HepG2 (cell line): ENCODE results near the gene CCDC57. TPM values are rescaled to one million over a fixed set of nuclear protein-coding genes. Genes with fewer than 3 reads are reported as not detected.

Experiments used
- HIVEP1 ChIP-seq: sonication (generic); formaldehyde crosslinking; IDR thresholded peaks from 2 replicates; pipeline ENCODE4 v1.4.0; 2020; ENCODE audit warnings: mild to moderate bottlenecking, missing genetic modification reagents
- PLRG1 ChIP-seq: fragments of 450-650 bp; conservative IDR thresholded peaks from 2 replicates; pipeline ENCODE4 v1.6.1; 2016
- SNAPC2 ChIP-seq: sonication (generic); formaldehyde crosslinking; IDR thresholded peaks from 2 replicates; pipeline ENCODE4 v1.8.1; 2022; ENCODE audit warnings: mild to moderate bottlenecking, missing genetic modification reagents
- SRSF4 ChIP-seq: fragments of 200-400 bp; formaldehyde crosslinking; IDR thresholded peaks from one replicate; pipeline ENCODE4 v1.6.1; 2018; ENCODE audit warnings: mild to moderate bottlenecking, low read depth, low read length, moderate library complexity; ENCODE audit not compliant: poor library complexity, severe bottlenecking
- U2AF1 ChIP-seq: fragments of 200-400 bp; formaldehyde crosslinking; optimal IDR thresholded peaks from 2 replicates; pipeline ENCODE3; 2017; ENCODE audit warnings: mild to moderate bottlenecking, low read depth, low read length
- ZNF225 ChIP-seq: sonication (generic); formaldehyde crosslinking; IDR thresholded peaks from 2 replicates; pipeline ENCODE4 v1.4.0; 2020; ENCODE audit warnings: mild to moderate bottlenecking, missing genetic modification reagents
- ZSCAN12 ChIP-seq: sonication (generic); formaldehyde crosslinking; IDR thresholded peaks from 2 replicates; pipeline ENCODE4 v1.9.0; 2021; ENCODE audit warnings: mild to moderate bottlenecking, missing genetic modification reagents
- polyA plus RNA-seq, 8 experiments: library from polyadenylated mRNA; depleted of rRNA in 3 of 8; stranded (reverse) in 7 of 8; unstranded in 1 of 8; fragments of >200 nt; fragmentation: Illumina TruSeq in 4 of 8; extraction: Trizol in 4 of 8; gene quantifications; 2 replicates each; pipeline versions ENCODE4 v1.2.1 to v1.2.3, GENCODE V29; 2011 to 2016; ENCODE audit warnings: low read depth in 4 of 8, missing spikeins in 1 of 8, mixed read lengths in 1 of 8; ENCODE audit not compliant: insufficient read depth in 1 of 8
- total RNA-seq, 5 experiments: library from RNA; depleted of rRNA; stranded (reverse); fragments of >200 nt; fragmentation: Illumina TruSeq; extraction: Trizol; gene quantifications; 2 replicates each; pipeline ENCODE4 v1.2.3, GENCODE V29; 2016; ENCODE audit warnings: low read depth in 1 of 5
- TF ChIP-seq, protein P1 (sequence below): sonication (generic); formaldehyde crosslinking; IDR thresholded peaks from 2 replicates; pipeline ENCODE4 v1.4.0; 2020; ENCODE audit warnings: missing genetic modification reagents, borderline replicate concordance
- TF ChIP-seq, protein P2 (sequence below): sonication (generic); formaldehyde crosslinking; IDR thresholded peaks from 2 replicates; pipeline ENCODE4 v1.4.0; 2020; ENCODE audit warnings: missing genetic modification reagents
- TF ChIP-seq, protein P3 (sequence below): IDR thresholded peaks from 2 replicates; pipeline ENCODE4 v1.4.0; 2020; ENCODE audit warnings: mild to moderate bottlenecking, missing genetic modification reagents
- TF ChIP-seq, protein P4 (sequence below): sonication (generic); formaldehyde crosslinking; IDR thresholded peaks from 2 replicates; pipeline ENCODE4 v1.8.1; 2023; ENCODE audit warnings: mild to moderate bottlenecking, missing genetic modification reagents
- TF ChIP-seq, protein P5 (sequence below): sonication (generic); formaldehyde crosslinking; IDR thresholded peaks from 2 replicates; pipeline ENCODE4 v1.4.0; 2020; ENCODE audit warnings: low read depth, mild to moderate bottlenecking, missing genetic modification reagents
- TF ChIP-seq, protein P6 (sequence below), 2 experiments: sonication (generic) in 1 of 2; formaldehyde crosslinking in 1 of 2; IDR thresholded peaks; 2 replicates each; pipeline versions ENCODE4 v1.4.0 to v1.6.1; 2016 to 2020; ENCODE audit warnings: borderline replicate concordance in 1 of 2, low read depth in 1 of 2, mild to moderate bottlenecking in 1 of 2, missing genetic modification reagents in 1 of 2

Gene CCDC57
- total and polyA plus RNA-seq, 2 of the 13 experiments (the other 11 are each of a cell fraction or from before 2014, with no cell fraction given) = 59.3 to 59.9 TPM

DNA sequence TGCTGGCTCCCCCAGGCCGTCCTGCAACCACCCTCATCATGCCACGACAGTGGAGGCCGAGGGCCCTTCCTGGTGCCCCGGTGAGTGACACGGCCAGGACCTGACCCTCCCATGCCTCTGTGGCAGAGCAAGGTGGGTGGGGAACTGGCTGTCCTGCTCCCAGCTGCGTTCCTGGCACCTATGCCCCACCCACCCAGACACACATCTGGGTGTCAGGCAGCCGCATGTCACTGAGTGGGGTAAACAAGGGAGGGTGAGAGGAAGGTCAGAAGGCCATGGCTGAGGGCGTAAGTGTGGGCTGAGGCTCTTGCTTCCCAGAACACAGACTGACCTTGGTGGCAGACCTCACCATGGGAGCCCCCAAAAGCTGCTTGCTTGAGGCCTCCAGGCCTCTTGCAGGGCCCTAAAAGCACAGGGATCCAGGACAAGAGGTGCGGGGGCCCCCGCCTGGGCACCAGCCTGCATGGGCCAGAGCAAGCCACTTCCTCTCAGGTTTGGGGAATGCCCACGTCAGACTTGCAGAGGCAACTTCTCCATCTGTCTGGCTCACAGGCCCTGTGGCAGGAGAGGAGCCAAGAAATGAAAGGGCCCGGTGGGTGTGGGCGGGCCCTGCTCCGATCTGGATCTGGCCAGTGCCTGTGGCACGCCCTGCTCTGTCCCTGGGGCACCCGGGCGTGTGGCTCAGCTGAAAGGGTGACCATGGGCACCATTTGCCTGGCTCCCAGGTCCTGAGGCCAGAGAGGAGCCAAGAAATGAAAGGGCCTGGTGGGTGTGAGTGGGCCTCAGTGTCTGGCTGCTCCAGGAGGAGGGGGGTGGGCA is 3.9 kb upstream of the CCDC57 start (continued):
- TF ChIP-seq, protein P1, sequence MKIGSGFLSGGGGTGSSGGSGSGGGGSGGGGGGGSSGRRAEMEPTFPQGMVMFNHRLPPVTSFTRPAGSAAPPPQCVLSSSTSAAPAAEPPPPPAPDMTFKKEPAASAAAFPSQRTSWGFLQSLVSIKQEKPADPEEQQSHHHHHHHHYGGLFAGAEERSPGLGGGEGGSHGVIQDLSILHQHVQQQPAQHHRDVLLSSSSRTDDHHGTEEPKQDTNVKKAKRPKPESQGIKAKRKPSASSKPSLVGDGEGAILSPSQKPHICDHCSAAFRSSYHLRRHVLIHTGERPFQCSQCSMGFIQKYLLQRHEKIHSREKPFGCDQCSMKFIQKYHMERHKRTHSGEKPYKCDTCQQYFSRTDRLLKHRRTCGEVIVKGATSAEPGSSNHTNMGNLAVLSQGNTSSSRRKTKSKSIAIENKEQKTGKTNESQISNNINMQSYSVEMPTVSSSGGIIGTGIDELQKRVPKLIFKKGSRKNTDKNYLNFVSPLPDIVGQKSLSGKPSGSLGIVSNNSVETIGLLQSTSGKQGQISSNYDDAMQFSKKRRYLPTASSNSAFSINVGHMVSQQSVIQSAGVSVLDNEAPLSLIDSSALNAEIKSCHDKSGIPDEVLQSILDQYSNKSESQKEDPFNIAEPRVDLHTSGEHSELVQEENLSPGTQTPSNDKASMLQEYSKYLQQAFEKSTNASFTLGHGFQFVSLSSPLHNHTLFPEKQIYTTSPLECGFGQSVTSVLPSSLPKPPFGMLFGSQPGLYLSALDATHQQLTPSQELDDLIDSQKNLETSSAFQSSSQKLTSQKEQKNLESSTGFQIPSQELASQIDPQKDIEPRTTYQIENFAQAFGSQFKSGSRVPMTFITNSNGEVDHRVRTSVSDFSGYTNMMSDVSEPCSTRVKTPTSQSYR = peak; percentile 69; the same call in 1 of the 2 replicates
- TF ChIP-seq HIVEP1 (CRISPR knock-in tag) (no peak), PLRG1 (no peak), U2AF1 (no peak), SRSF4 (no peak), ZNF225 (CRISPR knock-in tag) (no peak), SNAPC2 (CRISPR knock-in tag) (no peak), ZSCAN12 (no peak)
- TF ChIP-seq, protein P2, sequence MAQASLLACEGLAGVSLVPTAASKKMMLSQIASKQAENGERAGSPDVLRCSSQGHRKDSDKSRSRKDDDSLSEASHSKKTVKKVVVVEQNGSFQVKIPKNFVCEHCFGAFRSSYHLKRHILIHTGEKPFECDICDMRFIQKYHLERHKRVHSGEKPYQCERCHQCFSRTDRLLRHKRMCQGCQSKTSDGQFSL (CRISPR knock-in tag) = no peak
- TF ChIP-seq, protein P3, sequence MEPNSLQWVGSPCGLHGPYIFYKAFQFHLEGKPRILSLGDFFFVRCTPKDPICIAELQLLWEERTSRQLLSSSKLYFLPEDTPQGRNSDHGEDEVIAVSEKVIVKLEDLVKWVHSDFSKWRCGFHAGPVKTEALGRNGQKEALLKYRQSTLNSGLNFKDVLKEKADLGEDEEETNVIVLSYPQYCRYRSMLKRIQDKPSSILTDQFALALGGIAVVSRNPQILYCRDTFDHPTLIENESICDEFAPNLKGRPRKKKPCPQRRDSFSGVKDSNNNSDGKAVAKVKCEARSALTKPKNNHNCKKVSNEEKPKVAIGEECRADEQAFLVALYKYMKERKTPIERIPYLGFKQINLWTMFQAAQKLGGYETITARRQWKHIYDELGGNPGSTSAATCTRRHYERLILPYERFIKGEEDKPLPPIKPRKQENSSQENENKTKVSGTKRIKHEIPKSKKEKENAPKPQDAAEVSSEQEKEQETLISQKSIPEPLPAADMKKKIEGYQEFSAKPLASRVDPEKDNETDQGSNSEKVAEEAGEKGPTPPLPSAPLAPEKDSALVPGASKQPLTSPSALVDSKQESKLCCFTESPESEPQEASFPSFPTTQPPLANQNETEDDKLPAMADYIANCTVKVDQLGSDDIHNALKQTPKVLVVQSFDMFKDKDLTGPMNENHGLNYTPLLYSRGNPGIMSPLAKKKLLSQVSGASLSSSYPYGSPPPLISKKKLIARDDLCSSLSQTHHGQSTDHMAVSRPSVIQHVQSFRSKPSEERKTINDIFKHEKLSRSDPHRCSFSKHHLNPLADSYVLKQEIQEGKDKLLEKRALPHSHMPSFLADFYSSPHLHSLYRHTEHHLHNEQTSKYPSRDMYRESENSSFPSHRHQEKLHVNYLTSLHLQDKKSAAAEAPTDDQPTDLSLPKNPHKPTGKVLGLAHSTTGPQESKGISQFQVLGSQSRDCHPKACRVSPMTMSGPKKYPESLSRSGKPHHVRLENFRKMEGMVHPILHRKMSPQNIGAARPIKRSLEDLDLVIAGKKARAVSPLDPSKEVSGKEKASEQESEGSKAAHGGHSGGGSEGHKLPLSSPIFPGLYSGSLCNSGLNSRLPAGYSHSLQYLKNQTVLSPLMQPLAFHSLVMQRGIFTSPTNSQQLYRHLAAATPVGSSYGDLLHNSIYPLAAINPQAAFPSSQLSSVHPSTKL = peak; percentile 62
- TF ChIP-seq, protein P4, sequence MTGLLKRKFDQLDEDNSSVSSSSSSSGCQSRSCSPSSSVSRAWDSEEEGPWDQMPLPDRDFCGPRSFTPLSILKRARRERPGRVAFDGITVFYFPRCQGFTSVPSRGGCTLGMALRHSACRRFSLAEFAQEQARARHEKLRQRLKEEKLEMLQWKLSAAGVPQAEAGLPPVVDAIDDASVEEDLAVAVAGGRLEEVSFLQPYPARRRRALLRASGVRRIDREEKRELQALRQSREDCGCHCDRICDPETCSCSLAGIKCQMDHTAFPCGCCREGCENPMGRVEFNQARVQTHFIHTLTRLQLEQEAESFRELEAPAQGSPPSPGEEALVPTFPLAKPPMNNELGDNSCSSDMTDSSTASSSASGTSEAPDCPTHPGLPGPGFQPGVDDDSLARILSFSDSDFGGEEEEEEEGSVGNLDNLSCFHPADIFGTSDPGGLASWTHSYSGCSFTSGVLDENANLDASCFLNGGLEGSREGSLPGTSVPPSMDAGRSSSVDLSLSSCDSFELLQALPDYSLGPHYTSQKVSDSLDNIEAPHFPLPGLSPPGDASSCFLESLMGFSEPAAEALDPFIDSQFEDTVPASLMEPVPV (CRISPR knock-in tag) = no peak; the same call in 1 of the 2 replicates
- TF ChIP-seq, protein P5, sequence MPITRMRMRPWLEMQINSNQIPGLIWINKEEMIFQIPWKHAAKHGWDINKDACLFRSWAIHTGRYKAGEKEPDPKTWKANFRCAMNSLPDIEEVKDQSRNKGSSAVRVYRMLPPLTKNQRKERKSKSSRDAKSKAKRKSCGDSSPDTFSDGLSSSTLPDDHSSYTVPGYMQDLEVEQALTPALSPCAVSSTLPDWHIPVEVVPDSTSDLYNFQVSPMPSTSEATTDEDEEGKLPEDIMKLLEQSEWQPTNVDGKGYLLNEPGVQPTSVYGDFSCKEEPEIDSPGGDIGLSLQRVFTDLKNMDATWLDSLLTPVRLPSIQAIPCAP (CRISPR knock-in tag) = no peak
- TF ChIP-seq, protein P6, sequence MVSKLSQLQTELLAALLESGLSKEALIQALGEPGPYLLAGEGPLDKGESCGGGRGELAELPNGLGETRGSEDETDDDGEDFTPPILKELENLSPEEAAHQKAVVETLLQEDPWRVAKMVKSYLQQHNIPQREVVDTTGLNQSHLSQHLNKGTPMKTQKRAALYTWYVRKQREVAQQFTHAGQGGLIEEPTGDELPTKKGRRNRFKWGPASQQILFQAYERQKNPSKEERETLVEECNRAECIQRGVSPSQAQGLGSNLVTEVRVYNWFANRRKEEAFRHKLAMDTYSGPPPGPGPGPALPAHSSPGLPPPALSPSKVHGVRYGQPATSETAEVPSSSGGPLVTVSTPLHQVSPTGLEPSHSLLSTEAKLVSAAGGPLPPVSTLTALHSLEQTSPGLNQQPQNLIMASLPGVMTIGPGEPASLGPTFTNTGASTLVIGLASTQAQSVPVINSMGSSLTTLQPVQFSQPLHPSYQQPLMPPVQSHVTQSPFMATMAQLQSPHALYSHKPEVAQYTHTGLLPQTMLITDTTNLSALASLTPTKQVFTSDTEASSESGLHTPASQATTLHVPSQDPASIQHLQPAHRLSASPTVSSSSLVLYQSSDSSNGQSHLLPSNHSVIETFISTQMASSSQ (IDR thresholded peaks at IDR 0.05; ENCODE audit: low read depth) = no peak
- TF ChIP-seq, protein P6 (CRISPR knock-in tag; IDR thresholded peaks at IDR 0.05; ENCODE audit: borderline replicate concordance) = peak; percentile 4; the same call in 1 of the 2 replicates
